GM23338 (cell line): Measurements from ENCODE around the gene CACNA2D3. TPM values are rescaled to one million over a fixed set of nuclear protein-coding genes. Genes with fewer than 3 reads are reported as not detected.

Experiments
- ATAC-seq: fragments of 200-7000 bp; cut with Tn5 transposase; 3 replicates; pipeline ENCODE4 v1.9.1; 2020
- DNase-seq: peaks from one replicate; pipeline ENCODE4 v3.0.0-alpha.2; 2015; ENCODE audit warnings: low spot score
- H2AFZ ChIP-seq: fragments of 200-600 bp; sonication (generic); 2 replicates; pipeline ENCODE4 v1.8.0; 2016; ENCODE audit warnings: antibody characterized with exemption, mild to moderate bottlenecking, moderate library complexity
- H3F3A ChIP-seq: fragments of 200-600 bp; sonication (generic); replicated peaks from 2 replicates; pipeline ENCODE4 v1.8.0; 2017; ENCODE audit warnings: antibody characterized with exemption, mixed run types, low read depth
- H3K27ac ChIP-seq: fragments of 200-600 bp; sonication (generic); 2 replicates; pipeline ENCODE4 v1.6.1; 2016; ENCODE audit warnings: low read depth
- H3K27me3 ChIP-seq: fragments of 200-600 bp; sonication (generic); 2 replicates; pipeline ENCODE4 v1.8.0; 2016; ENCODE audit warnings: mild to moderate bottlenecking, mixed run types, moderate library complexity; ENCODE audit not compliant: insufficient read depth
- H3K36me3 ChIP-seq: fragments of 200-600 bp; sonication (generic); 2 replicates; pipeline ENCODE4 v1.8.0; 2016; ENCODE audit warnings: mild to moderate bottlenecking; ENCODE audit not compliant: insufficient read depth
- H3K4me1 ChIP-seq: fragments of 200-600 bp; sonication (generic); 2 replicates; pipeline ENCODE4 v1.8.0; 2016; ENCODE audit warnings: mild to moderate bottlenecking, moderate library complexity; ENCODE audit not compliant: insufficient read depth
- H3K4me2 ChIP-seq: fragments of 200-600 bp; sonication (generic); 2 replicates; pipeline ENCODE4 v1.7.1; 2017; ENCODE audit warnings: mixed run types
- H3K4me3 ChIP-seq: fragments of 200-600 bp; sonication (generic); 2 replicates; pipeline ENCODE4 v1.6.1; 2016; ENCODE audit warnings: mixed run types
- H3K79me2 ChIP-seq: fragments of 200-600 bp; sonication (generic); replicated peaks from 2 replicates; pipeline ENCODE4 v1.8.0; 2017; ENCODE audit warnings: mild to moderate bottlenecking; ENCODE audit not compliant: insufficient read depth
- H3K9me2 ChIP-seq: fragments of 200-600 bp; sonication (generic); 2 replicates; pipeline ENCODE4 v1.8.0; 2017; ENCODE audit not compliant: insufficient read depth
- H4K20me1 ChIP-seq: fragments of 200-600 bp; sonication (generic); replicated peaks from 2 replicates; pipeline ENCODE4 v1.8.0; 2017; ENCODE audit warnings: mild to moderate bottlenecking; ENCODE audit not compliant: insufficient read depth
- H3K27ac Mint-ChIP-seq: 2 replicates; pipeline ENCODE4 v1.8.0; 2020; ENCODE audit warnings: inconsistent platforms, mild to moderate bottlenecking, moderate library complexity, mixed read lengths
- H3K27me3 Mint-ChIP-seq: 3 replicates; pipeline ENCODE4 v1.8.0; 2022; ENCODE audit warnings: low read depth, mild to moderate bottlenecking, moderate library complexity, mixed read lengths, inconsistent platforms; ENCODE audit not compliant: insufficient read depth, poor library complexity
- H3K36me3 Mint-ChIP-seq: 3 replicates; pipeline ENCODE4 v1.8.0; 2021; ENCODE audit warnings: low read depth, mild to moderate bottlenecking, inconsistent platforms, moderate library complexity, mixed read lengths
- H3K4me1 Mint-ChIP-seq: 3 replicates; pipeline ENCODE4 v1.8.0; 2020; ENCODE audit warnings: mild to moderate bottlenecking, inconsistent platforms, mixed read lengths
- H3K4me3 Mint-ChIP-seq: 3 replicates; pipeline ENCODE4 v1.8.0; 2021; ENCODE audit warnings: moderate library complexity, mild to moderate bottlenecking, inconsistent platforms, mixed read lengths
- H3K9me3 Mint-ChIP-seq: 3 replicates; pipeline ENCODE4 v1.8.0; 2020; ENCODE audit warnings: moderate library complexity, mild to moderate bottlenecking, inconsistent platforms, mixed read lengths
- EZH2 ChIP-seq: fragments of 200-600 bp; sonication (generic); IDR thresholded peaks from one replicate; pipeline ENCODE4 v1.8.0; 2017; ENCODE audit warnings: antibody characterized with exemption, mild to moderate bottlenecking, low read depth; ENCODE audit not compliant: unreplicated experiment
- JUNB ChIP-seq: IDR thresholded peaks from one replicate; pipeline ENCODE4 v1.6.1; 2016; ENCODE audit warnings: antibody characterized with exemption; ENCODE audit not compliant: unreplicated experiment
- NANOG ChIP-seq: IDR thresholded peaks from 2 replicates; pipeline ENCODE4 v1.6.1; 2016; ENCODE audit warnings: antibody characterized with exemption, borderline replicate concordance
- POLR2AphosphoS5 ChIP-seq: IDR thresholded peaks from 2 replicates; pipeline ENCODE4 v1.6.1; 2016; ENCODE audit warnings: antibody characterized with exemption, low read depth
- ZNF114 ChIP-seq: fragments of 250-450 bp; sonication (Bioruptor Pico); IDR thresholded peaks from 2 replicates; pipeline ENCODE4 v1.5.0; 2020; ENCODE audit warnings: mild to moderate bottlenecking, moderate library complexity
- ZNF331 ChIP-seq: fragments of 250-450 bp; sonication (Bioruptor Pico); IDR thresholded peaks from 2 replicates; pipeline ENCODE4 v1.5.0; 2020; ENCODE audit warnings: low read depth, mild to moderate bottlenecking, moderate library complexity
- polyA plus RNA-seq: library from polyadenylated mRNA; unstranded; fragments of >200 nt; fragmentation: Nextera tagmentation; extraction: Ambion mirVana; gene quantifications from 2 replicates; pipeline ENCODE4 v1.2.1, GENCODE V29; 2016
- total RNA-seq: library from RNA; depleted of rRNA; stranded (reverse); fragments of >200 nt; shearing (Covaris generic); gene quantifications from 2 replicates; pipeline ENCODE4 v1.2.3, GENCODE V29; 2014
- TF ChIP-seq, protein P1 (sequence below): fragments of 250-450 bp; sonication (Bioruptor Pico); IDR thresholded peaks from 2 replicates; pipeline ENCODE4 v1.5.0; 2020; ENCODE audit warnings: mild to moderate bottlenecking, moderate library complexity
- TF ChIP-seq, protein P2 (sequence below): IDR thresholded peaks from 2 replicates; pipeline ENCODE4 v1.6.1; 2016; ENCODE audit warnings: antibody characterized with exemption
- TF ChIP-seq, protein P3 (sequence below): IDR thresholded peaks from one replicate; pipeline ENCODE4 v1.6.1; 2018; ENCODE audit warnings: antibody characterized with exemption; ENCODE audit not compliant: unreplicated experiment

CACNA2D3 gene
- total and polyA plus RNA-seq, 2 experiments from 2014 or later = 2.2 to 2.3 TPM

DNA sequence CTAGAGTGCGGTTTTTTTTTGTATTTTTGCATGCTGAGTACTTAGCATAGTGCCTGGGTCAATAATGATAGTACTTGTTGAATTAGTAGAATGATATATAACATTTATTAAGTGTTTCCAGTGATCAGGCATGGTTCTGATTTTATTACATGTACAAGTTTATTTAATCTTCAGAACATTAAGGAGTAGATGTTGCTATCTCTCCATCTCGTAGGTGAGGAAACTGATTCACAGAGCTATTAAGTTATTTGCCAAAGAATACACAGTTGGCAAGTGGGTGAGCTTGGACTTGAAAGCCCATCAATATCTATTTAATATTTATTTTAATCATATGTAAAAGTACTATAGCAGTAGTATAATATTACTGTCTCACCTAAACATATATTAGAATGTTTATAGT, 219.5 kb downstream of the CACNA2D3 start (continued):
- TF ChIP-seq, protein P1, sequence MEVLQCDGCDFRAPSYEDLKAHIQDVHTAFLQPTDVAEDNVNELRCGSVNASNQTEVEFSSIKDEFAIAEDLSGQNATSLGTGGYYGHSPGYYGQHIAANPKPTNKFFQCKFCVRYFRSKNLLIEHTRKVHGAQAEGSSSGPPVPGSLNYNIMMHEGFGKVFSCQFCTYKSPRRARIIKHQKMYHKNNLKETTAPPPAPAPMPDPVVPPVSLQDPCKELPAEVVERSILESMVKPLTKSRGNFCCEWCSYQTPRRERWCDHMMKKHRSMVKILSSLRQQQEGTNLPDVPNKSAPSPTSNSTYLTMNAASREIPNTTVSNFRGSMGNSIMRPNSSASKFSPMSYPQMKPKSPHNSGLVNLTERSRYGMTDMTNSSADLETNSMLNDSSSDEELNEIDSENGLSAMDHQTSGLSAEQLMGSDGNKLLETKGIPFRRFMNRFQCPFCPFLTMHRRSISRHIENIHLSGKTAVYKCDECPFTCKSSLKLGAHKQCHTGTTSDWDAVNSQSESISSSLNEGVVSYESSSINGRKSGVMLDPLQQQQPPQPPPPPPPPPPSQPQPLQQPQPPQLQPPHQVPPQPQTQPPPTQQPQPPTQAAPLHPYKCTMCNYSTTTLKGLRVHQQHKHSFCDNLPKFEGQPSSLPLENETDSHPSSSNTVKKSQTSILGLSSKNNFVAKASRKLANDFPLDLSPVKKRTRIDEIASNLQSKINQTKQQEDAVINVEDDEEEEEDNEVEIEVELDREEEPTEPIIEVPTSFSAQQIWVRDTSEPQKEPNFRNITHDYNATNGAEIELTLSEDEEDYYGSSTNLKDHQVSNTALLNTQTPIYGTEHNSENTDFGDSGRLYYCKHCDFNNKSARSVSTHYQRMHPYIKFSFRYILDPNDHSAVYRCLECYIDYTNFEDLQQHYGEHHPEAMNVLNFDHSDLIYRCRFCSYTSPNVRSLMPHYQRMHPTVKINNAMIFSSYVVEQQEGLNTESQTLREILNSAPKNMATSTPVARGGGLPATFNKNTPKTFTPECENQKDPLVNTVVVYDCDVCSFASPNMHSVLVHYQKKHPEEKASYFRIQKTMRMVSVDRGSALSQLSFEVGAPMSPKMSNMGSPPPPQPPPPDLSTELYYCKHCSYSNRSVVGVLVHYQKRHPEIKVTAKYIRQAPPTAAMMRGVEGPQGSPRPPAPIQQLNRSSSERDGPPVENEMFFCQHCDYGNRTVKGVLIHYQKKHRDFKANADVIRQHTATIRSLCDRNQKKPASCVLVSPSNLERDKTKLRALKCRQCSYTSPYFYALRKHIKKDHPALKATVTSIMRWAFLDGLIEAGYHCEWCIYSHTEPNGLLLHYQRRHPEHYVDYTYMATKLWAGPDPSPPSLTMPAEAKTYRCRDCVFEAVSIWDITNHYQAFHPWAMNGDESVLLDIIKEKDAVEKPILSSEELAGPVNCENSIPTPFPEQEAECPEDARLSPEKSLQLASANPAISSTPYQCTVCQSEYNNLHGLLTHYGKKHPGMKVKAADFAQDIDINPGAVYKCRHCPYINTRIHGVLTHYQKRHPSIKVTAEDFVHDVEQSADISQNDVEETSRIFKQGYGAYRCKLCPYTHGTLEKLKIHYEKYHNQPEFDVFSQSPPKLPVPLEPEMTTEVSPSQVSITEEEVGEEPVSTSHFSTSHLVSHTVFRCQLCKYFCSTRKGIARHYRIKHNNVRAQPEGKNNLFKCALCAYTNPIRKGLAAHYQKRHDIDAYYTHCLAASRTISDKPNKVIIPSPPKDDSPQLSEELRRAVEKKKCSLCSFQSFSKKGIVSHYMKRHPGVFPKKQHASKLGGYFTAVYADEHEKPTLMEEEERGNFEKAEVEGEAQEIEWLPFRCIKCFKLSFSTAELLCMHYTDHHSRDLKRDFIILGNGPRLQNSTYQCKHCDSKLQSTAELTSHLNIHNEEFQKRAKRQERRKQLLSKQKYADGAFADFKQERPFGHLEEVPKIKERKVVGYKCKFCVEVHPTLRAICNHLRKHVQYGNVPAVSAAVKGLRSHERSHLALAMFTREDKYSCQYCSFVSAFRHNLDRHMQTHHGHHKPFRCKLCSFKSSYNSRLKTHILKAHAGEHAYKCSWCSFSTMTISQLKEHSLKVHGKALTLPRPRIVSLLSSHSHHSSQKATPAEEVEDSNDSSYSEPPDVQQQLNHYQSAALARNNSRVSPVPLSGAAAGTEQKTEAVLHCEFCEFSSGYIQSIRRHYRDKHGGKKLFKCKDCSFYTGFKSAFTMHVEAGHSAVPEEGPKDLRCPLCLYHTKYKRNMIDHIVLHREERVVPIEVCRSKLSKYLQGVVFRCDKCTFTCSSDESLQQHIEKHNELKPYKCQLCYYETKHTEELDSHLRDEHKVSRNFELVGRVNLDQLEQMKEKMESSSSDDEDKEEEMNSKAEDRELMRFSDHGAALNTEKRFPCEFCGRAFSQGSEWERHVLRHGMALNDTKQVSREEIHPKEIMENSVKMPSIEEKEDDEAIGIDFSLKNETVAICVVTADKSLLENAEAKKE (CRISPR knock-in tag) = no peak
- TF ChIP-seq EZH2 = no peak
- TF ChIP-seq, protein P2, sequence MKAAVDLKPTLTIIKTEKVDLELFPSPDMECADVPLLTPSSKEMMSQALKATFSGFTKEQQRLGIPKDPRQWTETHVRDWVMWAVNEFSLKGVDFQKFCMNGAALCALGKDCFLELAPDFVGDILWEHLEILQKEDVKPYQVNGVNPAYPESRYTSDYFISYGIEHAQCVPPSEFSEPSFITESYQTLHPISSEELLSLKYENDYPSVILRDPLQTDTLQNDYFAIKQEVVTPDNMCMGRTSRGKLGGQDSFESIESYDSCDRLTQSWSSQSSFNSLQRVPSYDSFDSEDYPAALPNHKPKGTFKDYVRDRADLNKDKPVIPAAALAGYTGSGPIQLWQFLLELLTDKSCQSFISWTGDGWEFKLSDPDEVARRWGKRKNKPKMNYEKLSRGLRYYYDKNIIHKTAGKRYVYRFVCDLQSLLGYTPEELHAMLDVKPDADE = no peak

DNA sequence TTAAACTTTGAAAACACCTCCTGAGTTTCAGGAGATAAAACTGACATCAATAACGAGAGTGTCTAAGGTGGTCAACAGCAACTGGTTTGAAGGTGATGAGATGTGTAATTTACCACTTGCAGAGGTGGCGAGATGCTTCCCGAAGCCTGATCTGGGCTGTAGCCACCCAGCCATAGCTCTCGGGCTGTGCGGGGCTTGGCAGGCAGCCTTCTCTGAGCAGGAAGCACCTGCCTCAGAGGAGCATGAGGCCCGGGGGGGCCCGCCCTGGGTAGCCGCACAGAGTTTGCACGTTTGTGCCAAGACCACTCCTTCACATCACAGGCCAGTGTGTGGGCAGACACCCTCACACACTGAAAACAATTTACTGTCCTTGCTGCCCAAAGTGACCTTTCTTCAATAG, 220.3 kb downstream of the CACNA2D3 start:
- Mint-ChIP-seq H3K27me3 (peaks cover 6% of the 10 kb centered on the region), H3K4me3 (no peak overlapping the region), H3K9me3 (no peaks in the 10 kb centered on the region), H3K27ac (no peak overlapping the region), H3K4me1 (peaks cover 32% of the 10 kb centered on the region), H3K36me3 (no peaks in the 10 kb centered on the region)
- no peak overlapping the region for H2AFZ ChIP-seq
- H3K9me2 ChIP-seq = 0 out of 2 replicates have a peak, but pooled peaks cover 3% of the 10 kb centered on the region
- no peaks in the 10 kb centered on the region for H3K79me2 ChIP-seq
- H3F3A ChIP-seq = no peaks in the 10 kb centered on the region
- H3K4me3 ChIP-seq = no peak overlapping the region
- peaks cover 16% of the 10 kb centered on the region for H3K4me1 ChIP-seq
- no peak overlapping the region for H3K27ac ChIP-seq
- no peak overlapping the region for H3K4me2 ChIP-seq
- DNase-seq = no peak
- ATAC-seq = no peak; the same call in 1 of the 3 replicates
- no peaks in the 10 kb centered on the region for H4K20me1 ChIP-seq
- no peaks in the 10 kb centered on the region for H3K27me3 ChIP-seq
- H3K36me3 ChIP-seq = no peaks in the 10 kb centered on the region
- TF ChIP-seq ZNF114 (CRISPR knock-in tag) (no peak), NANOG (no peak), POLR2AphosphoS5 (no peak), ZNF331 (CRISPR knock-in tag) (no peak), JUNB (no peak)
- TF ChIP-seq, protein P3, sequence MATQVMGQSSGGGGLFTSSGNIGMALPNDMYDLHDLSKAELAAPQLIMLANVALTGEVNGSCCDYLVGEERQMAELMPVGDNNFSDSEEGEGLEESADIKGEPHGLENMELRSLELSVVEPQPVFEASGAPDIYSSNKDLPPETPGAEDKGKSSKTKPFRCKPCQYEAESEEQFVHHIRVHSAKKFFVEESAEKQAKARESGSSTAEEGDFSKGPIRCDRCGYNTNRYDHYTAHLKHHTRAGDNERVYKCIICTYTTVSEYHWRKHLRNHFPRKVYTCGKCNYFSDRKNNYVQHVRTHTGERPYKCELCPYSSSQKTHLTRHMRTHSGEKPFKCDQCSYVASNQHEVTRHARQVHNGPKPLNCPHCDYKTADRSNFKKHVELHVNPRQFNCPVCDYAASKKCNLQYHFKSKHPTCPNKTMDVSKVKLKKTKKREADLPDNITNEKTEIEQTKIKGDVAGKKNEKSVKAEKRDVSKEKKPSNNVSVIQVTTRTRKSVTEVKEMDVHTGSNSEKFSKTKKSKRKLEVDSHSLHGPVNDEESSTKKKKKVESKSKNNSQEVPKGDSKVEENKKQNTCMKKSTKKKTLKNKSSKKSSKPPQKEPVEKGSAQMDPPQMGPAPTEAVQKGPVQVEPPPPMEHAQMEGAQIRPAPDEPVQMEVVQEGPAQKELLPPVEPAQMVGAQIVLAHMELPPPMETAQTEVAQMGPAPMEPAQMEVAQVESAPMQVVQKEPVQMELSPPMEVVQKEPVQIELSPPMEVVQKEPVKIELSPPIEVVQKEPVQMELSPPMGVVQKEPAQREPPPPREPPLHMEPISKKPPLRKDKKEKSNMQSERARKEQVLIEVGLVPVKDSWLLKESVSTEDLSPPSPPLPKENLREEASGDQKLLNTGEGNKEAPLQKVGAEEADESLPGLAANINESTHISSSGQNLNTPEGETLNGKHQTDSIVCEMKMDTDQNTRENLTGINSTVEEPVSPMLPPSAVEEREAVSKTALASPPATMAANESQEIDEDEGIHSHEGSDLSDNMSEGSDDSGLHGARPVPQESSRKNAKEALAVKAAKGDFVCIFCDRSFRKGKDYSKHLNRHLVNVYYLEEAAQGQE = no peak
